Activated T-helper 1 cell treated with anti-CD3 and anti-CD28 coated beads, Interleukin-2, amount 50 U/mL, for 16 hours (primary cell): ENCODE results near the gene TUBE1.
A peak's percentile ranks its signal among the peaks of the same experiment; 100 is the strongest.
"Not testable (repeated sequence)": the region's sequence is repeated elsewhere in the genome, so short reads cannot be mapped to it uniquely, and the experiment has no call there.

Experiments
- DNase-seq, 2 donors: peaks; one replicate each; pipeline ENCODE4 v3.0.0-alpha.2; 2020; ENCODE audit warnings: low read depth in 1 of 2, low spot score in 1 of 2

Gene TUBE1

GRCh38 chr6:112065426-112065986 lies 21.8 kb downstream of the TUBE1 start:
- DNase-seq = no peak

- no peak for DNase-seq
Observed at GRCh38 chr6:112062966-112063365, 24.3 kb downstream of the TUBE1 start.

- DNase-seq = no peak
Observed at GRCh38 chr6:112061605-112062004, 25.7 kb downstream of the TUBE1 start.

GRCh38 chr6:112058243-112059032 lies 28.8 kb downstream of the TUBE1 start:
- DNase-seq = no peak

- DNase-seq = no peak
Observed at GRCh38 chr6:112054555-112055190, 32.6 kb downstream of the TUBE1 start.

GRCh38 chr6:112054001-112054400 lies 33.3 kb downstream of the TUBE1 start, which contains the start of gene CCN6:
Gene CCN6, plus strand, starts transcription at chr6:112054104. Its CDS starts 254 bp downstream, at chr6:112054358.
- no peak for DNase-seq

- not testable (repeated sequence) for DNase-seq
Observed at GRCh38 chr6:112051251-112051740, 36.0 kb downstream of the TUBE1 start.

GRCh38 chr6:112050429-112050828 lies 36.9 kb downstream of the TUBE1 start:
- DNase-seq = no peak

GRCh38 chr6:112049996-112050395 lies 37.3 kb downstream of the TUBE1 start:
- no peak for DNase-seq

GRCh38 chr6:112049026-112049799 lies 38.1 kb downstream of the TUBE1 start:
- no peak for DNase-seq

GRCh38 chr6:112047523-112047922 lies 39.8 kb downstream of the TUBE1 start:
- DNase-seq = not testable (repeated sequence)

- DNase-seq = no peak
Observed at GRCh38 chr6:112044856-112045255, 42.4 kb downstream of the TUBE1 start.

GRCh38 chr6:112044196-112044595 lies 43.1 kb downstream of the TUBE1 start:
- DNase-seq = no peak

- DNase-seq = peak; percentile 81 to 85
Observed at GRCh38 chr6:112043032-112044007, 44.0 kb downstream of the TUBE1 start.

GRCh38 chr6:112041535-112041934 lies 45.7 kb downstream of the TUBE1 start:
- DNase-seq = no peak

- DNase-seq = no peak
Observed at GRCh38 chr6:112040956-112041355, 46.3 kb downstream of the TUBE1 start.

- DNase-seq = no peak
Observed at GRCh38 chr6:112039431-112039770, 47.9 kb downstream of the TUBE1 start.

- no peak for DNase-seq
Observed at GRCh38 chr6:112038756-112039430, 48.4 kb downstream of the TUBE1 start.

GRCh38 chr6:112038268-112038667 lies 49.0 kb downstream of the TUBE1 start:
- DNase-seq = no peak

- no peak for DNase-seq
Observed at GRCh38 chr6:112037783-112038216, 49.5 kb downstream of the TUBE1 start.
